Naive B cell (primary cell): ENCODE data around the gene FLVCR1. TPM values are rescaled to one million over a fixed set of nuclear protein-coding genes. Genes with fewer than 3 reads are reported as not detected.

Experiments used
- ATAC-seq, 2 donors: fragments of 150-1000 bp; cut with Tn5 transposase; 2 replicates each; pipeline ENCODE4 v1.10.0; 2021; ENCODE audit warnings: low read depth in 2 of 2, mild to moderate bottlenecking in 2 of 2, moderate library complexity in 2 of 2
- DNase-seq: peaks from one replicate; pipeline ENCODE4 v3.0.0; 2022
- H3K27ac Mint-ChIP-seq, 6 donors: one replicate each; pipeline ENCODE4 v1.8.0; 2020 to 2022; ENCODE audit warnings: mild to moderate bottlenecking in 6 of 6, mixed read lengths in 6 of 6, moderate library complexity in 5 of 6, inconsistent platforms in 2 of 6
- H3K27me3 Mint-ChIP-seq, 3 donors: one replicate each; pipeline ENCODE4 v1.8.0; 2021 to 2022; ENCODE audit warnings: mixed read lengths in 3 of 3, mild to moderate bottlenecking in 1 of 3
- H3K36me3 Mint-ChIP-seq, 2 donors: one replicate each; pipeline ENCODE4 v1.8.0; 2020 to 2022; ENCODE audit warnings: mixed read lengths in 2 of 2, inconsistent platforms in 1 of 2, mild to moderate bottlenecking in 1 of 2
- H3K4me1 Mint-ChIP-seq, 3 donors: one replicate each; pipeline ENCODE4 v1.8.0; 2020 to 2022; ENCODE audit warnings: mixed read lengths in 3 of 3, inconsistent platforms in 1 of 3, mild to moderate bottlenecking in 1 of 3, moderate library complexity in 1 of 3
- H3K4me3 Mint-ChIP-seq, 8 donors: one replicate each; pipeline ENCODE4 v1.8.0; 2020 to 2022; ENCODE audit warnings: mild to moderate bottlenecking in 8 of 8, mixed read lengths in 8 of 8, moderate library complexity in 8 of 8, inconsistent platforms in 2 of 8
- H3K9me3 Mint-ChIP-seq, 7 donors: one replicate each; pipeline ENCODE4 v1.8.0; 2020 to 2022; ENCODE audit warnings: mixed read lengths in 7 of 7, mild to moderate bottlenecking in 5 of 7, inconsistent platforms in 2 of 7, moderate library complexity in 1 of 7
- polyA plus RNA-seq, 6 donors: library from polyadenylated mRNA; unstranded; fragments of 300-500 nt; fragmentation: Illumina TruSeq; gene quantifications; one replicate each; pipeline ENCODE4 v1.2.3, GENCODE V29; 2021; ENCODE audit warnings: low read depth in 6 of 6

Gene FLVCR1
- 1 to 10 TPM; 1.0 to 4.6 (median 2.5) TPM for polyA plus RNA-seq

DNA sequence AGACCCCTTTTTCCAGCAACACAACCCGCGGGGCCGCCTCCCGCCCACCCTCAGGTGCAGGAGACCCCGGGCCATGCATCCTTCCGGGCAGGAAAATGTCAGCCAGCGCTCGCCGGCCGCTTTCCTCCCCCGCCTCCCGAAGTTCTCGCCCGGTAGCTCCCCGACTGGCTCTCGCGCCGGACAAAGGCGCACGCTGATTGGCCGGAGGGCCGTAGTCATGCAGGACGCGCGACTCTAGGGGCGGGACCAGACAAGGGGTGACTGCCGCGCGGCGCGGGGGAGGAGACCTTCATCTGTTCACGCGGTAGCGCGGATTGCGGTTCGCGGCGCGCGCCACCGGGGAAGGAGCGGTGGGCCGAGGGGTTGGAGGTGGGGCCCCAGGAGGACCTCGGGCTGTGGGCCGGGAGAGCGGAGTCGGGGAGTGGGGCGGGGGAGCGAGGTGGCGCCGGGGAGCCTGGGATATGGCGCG, at the start of gene FLVCR1:
FLVCR1 (plus strand) TSS at position 284 of the 469 bp plus-strand sequence; CDS start at position 462, 178 bp downstream.
- H3K4me3 Mint-ChIP-seq = peak within 1 kb of the TSS in 4 of 8 donors; percentile 91 to 99 (median 96)
- H3K27me3 Mint-ChIP-seq = no peaks in the 10 kb centered on the region
- no peaks in the 10 kb centered on the region for H3K9me3 Mint-ChIP-seq
- H3K36me3 Mint-ChIP-seq = peaks cover 4 to 8% of the 10 kb centered on the region in 2 donors
- peak; percentile 98 for ATAC-seq
- peaks cover 22 to 39% (median 35%) of the 10 kb centered on the region in 3 donors for H3K4me1 Mint-ChIP-seq
- DNase-seq = peak; percentile 95
- H3K27ac Mint-ChIP-seq = peak within 1 kb of the TSS; percentile 69 to 97 (median 91)

DNA sequence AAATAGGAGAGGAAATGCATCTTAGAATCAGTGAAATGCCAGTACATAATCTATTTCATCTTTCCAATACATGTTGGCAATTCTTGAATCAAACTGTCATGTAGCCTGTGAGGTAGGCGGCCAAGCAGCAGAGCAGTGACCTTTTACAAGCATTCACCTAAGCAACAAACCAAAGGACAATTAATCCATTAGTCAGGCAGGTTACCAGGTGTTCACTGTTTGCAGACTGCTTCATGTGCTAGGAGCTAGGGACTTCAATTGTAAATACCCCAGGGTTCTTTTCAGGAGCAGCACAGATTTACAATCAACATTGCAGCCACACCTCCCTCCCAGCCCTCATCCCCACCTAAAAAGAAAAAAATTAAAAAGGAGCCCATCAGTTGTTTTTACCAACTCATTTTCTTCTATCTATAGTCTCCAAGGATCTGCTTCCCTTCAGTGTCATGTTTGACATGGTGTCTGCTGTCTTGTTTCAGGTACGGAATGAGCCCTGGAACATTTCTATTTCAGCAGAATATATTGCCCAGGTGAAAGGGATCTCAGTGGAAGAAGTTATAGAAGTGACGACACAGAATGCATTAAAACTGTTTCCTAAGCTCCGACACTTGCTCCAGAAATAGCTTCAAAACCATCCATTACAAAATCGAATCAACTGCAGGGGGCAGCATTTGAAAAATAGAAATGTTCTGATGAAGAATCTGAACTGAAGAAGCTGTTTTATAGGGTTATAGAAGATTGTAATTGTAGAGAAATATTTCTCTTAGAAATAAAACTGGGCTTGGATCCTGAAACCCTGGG, 43.3 kb upstream of the FLVCR1 start:
- no peak overlapping the region for H3K4me3 Mint-ChIP-seq
- no peaks in the 10 kb centered on the region for H3K9me3 Mint-ChIP-seq
- H3K27ac Mint-ChIP-seq = peak overlapping the region in 1 of 6 donors; percentile 51
- DNase-seq (no peak), ATAC-seq (no peak)
- H3K4me1 Mint-ChIP-seq = peaks cover 4 to 10% (median 6%) of the 10 kb centered on the region in 3 donors
- H3K36me3 Mint-ChIP-seq = no peaks in the 10 kb centered on the region
- no peaks in the 10 kb centered on the region for H3K27me3 Mint-ChIP-seq

DNA sequence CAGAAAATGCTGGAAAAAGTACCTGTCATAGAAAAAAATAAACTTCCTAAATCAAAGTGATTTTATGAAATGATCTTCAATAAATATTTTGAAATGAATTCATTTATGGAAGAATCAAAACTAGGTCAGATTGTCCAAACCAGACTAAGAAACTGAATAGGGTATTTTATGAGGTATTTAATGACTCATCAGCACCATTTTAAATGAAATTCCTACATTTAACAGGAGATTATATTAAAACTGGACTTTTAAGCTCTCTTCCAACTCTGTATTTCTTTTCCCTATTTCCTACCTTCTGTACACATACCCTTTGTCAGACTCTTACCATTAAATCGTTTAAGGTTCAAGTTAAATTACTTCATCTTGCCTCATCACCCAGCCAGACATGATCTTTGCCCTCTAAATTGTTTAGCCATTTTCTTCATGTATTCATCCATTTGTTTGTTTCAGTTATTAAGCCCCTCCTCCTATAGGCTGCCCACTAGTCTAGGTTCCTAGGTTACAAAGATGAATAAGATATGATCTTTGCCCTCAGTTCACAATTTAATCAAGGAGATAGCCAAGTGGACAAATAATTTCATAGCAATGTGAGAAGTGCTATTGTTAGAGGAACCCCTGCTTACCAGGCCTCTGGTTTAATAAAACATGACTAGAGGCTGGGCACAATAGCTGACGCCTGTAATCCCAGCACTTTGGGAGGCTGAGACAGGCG, 41.4 kb upstream of the FLVCR1 start:
- Mint-ChIP-seq H3K4me3 (no peak overlapping the region), H3K27ac (peak overlapping the region in 2 of 6 donors; percentile 47 to 71), H3K27me3 (no peaks in the 10 kb centered on the region), H3K9me3 (no peaks in the 10 kb centered on the region), H3K4me1 (peaks cover 5 to 18% (median 14%) of the 10 kb centered on the region in 3 donors), H3K36me3 (no peaks in the 10 kb centered on the region)
- ATAC-seq (no peak), DNase-seq (no peak)

DNA sequence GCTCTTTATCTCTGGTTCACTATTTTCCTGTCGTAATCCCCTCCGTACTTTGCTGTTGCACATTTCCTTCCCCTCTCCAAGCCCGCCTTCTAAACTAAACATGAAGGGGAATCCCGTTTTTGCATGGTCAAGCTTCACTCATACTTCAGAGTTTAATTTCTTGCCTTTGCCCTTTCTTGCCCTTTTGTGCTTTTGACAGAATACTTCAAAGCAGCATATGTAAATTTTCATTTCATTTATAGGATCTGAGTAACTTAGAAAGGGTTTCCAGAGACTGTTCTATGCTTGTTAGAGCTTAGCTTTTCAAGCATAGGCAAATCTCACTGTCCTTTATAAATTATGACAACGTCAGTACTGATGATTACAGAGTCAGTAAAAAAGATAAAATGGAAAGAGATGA, 38.3 kb upstream of the FLVCR1 start:
- ATAC-seq (peak; percentile 50 to 52), DNase-seq (no peak)
- peaks cover 0 to 10% (median 3%) of the 10 kb centered on the region in 7 donors for H3K9me3 Mint-ChIP-seq
- peak overlapping the region in 7 of 8 donors; percentile 0 to 71 (median 47) for H3K4me3 Mint-ChIP-seq
- peaks cover 5 to 18% (median 14%) of the 10 kb centered on the region in 3 donors for H3K4me1 Mint-ChIP-seq
- H3K27ac Mint-ChIP-seq = peak overlapping the region in 2 of 6 donors; percentile 10 to 51
- no peaks in the 10 kb centered on the region for H3K27me3 Mint-ChIP-seq
- peaks cover 6 to 11% of the 10 kb centered on the region in 2 donors for H3K36me3 Mint-ChIP-seq

DNA sequence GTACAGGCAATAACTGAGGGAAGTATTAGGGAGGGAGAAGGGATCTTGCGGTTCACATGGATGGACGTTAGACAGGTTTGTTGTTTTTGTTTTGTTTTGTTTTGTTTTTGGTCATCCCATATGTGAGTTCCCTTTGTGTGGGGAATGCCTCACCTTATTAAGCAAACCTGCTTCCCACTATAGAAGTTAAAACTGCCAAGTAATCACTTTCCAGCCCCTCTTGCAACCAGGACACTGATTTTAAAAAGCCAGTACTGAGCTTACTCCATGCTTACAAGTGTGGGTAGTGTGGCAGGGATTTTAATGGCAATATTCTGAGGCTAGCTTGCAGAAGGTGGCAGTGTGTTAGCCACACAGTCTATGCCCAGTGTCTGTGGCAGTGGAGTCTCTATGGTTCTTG, 37.1 kb upstream of the FLVCR1 start:
- peaks cover 5 to 18% (median 14%) of the 10 kb centered on the region in 3 donors for H3K4me1 Mint-ChIP-seq
- DNase-seq = no peak
- no peaks in the 10 kb centered on the region for H3K27me3 Mint-ChIP-seq
- peaks cover 2 to 21% (median 9%) of the 10 kb centered on the region in 7 donors for H3K9me3 Mint-ChIP-seq
- no peak overlapping the region for H3K27ac Mint-ChIP-seq
- H3K4me3 Mint-ChIP-seq = no peak overlapping the region
- ATAC-seq = no peak
- H3K36me3 Mint-ChIP-seq = peaks cover 12 to 13% of the 10 kb centered on the region in 2 donors

DNA sequence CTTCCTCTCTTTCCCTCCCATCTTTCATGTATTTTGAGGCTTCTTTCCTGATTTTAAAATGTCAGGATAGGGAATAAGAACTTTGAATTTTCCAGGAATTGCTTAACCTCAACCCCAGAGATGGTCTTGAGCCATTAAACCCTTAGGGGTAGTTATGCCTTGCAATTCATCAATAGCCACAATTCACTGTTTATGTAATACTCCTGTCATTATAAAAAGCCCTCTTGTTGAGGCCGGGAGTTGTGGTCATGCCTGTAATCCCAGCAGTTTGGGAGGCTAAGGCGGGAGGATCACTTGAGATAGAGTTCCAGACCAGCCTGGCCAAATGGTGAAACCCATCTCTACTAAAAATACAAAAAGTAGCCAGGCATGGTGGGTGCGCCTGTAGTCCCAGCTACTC, 35.1 kb upstream of the FLVCR1 start:
- peaks cover 16 to 17% of the 10 kb centered on the region in 2 donors for H3K36me3 Mint-ChIP-seq
- H3K27ac Mint-ChIP-seq = no peak overlapping the region
- peaks cover 5 to 33% (median 18%) of the 10 kb centered on the region in 7 donors for H3K9me3 Mint-ChIP-seq
- peak overlapping the region in 1 of 8 donors; percentile 53 for H3K4me3 Mint-ChIP-seq
- peaks cover 5 to 18% (median 14%) of the 10 kb centered on the region in 3 donors for H3K4me1 Mint-ChIP-seq
- no peaks in the 10 kb centered on the region for H3K27me3 Mint-ChIP-seq
- no peak for ATAC-seq
- DNase-seq = no peak

DNA sequence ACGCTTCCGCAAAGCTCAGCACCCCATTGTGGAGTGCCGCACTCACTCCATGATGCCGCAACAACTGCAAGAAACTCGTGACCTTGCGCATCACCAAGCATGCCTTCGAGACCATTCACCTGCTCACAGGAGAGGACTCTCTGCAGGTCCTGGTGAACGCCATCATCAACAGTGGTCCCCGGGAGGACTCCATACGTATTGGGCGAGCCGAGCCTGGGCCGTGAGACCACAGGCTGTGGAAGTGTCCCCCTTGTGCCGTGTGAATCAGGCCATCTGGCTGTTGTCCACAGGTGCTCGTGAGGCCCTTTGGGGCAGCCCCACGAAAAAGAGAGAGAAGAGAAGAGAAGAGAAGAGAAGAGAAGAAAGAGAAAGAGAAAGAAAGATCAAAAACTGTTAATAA, 33.9 kb upstream of the FLVCR1 start:
- DNase-seq (no peak), ATAC-seq (no peak)
- Mint-ChIP-seq H3K27ac (peak overlapping the region in 1 of 6 donors; percentile 66), H3K4me1 (peaks cover 5 to 13% (median 13%) of the 10 kb centered on the region in 3 donors), H3K36me3 (peaks cover 16 to 17% of the 10 kb centered on the region in 2 donors), H3K27me3 (no peaks in the 10 kb centered on the region), H3K9me3 (peaks cover 5 to 33% (median 18%) of the 10 kb centered on the region in 7 donors), H3K4me3 (peak overlapping the region in 1 of 8 donors; percentile 20)

DNA sequence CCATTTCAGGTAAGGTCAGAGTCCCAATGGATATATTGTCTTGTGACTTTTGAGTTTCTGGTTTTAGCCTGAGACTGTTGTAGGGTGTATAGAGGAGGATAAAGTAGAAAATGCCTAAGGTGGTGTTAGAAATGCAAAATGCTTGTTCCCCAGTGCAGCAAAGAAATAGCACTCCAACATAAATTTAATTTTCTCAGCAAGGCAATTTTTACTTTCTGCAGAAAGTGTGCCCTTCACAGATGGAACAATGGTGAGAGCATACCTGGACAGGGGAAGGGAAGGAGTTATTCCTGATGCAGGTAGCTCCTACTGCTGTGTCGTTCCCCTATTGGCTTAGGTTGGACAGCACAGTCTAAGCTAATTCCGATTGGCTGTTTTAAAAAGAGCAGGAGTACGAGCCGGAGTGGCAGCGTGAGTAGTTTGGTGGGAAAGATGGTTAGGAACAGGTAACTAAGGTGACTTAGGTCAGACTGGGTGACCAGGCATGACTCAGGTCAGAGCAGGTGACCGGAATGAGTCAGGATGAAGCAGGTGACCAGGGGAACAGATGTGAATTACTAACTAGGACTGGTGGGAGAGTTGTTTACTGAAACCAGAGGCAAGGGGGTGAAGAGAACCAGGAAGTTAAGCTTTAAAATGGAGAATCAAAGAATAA, 32.1 kb upstream of the FLVCR1 start:
- peaks cover 0 to 1% (median 0%) of the 10 kb centered on the region in 3 donors for H3K4me1 Mint-ChIP-seq
- no peaks in the 10 kb centered on the region for H3K27me3 Mint-ChIP-seq
- peak overlapping the region in 2 of 6 donors; percentile 40 to 49 for H3K27ac Mint-ChIP-seq
- peaks cover 16 to 17% of the 10 kb centered on the region in 2 donors for H3K36me3 Mint-ChIP-seq
- DNase-seq (no peak), ATAC-seq (no peak)
- H3K4me3 Mint-ChIP-seq = no peak overlapping the region
- peaks cover 5 to 33% (median 18%) of the 10 kb centered on the region in 7 donors for H3K9me3 Mint-ChIP-seq

DNA sequence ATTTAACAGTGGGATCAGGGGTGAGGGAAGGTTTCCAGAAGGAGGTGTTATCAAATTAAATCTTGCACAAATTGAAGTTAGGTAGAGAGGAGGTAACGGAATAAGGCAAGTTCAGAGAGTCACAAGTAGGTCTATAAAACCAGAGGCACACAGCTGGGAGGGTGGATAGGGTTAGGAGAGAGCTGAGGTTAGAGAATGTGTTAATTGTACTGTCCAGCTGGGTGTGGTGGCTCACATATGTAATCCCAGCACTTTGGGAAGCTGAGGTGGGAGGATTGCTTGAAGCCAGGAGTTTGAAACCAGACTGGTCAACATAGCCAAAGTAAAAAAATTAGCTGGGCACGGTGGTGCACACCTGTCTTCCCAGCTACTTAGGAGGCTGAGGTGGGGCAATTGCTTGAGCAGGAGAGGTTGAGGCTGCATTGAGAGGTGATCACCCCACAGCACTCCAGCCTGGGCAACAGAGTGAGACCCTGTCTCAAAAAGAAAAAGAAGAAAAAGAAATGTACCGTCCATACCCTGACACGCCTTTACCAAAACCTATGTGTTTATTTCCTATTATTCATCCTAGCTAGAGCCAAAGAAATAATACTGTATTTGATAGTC, 30.8 kb upstream of the FLVCR1 start:
- no peak overlapping the region for H3K4me3 Mint-ChIP-seq
- no peaks in the 10 kb centered on the region for H3K27me3 Mint-ChIP-seq
- peaks cover 16 to 17% of the 10 kb centered on the region in 2 donors for H3K36me3 Mint-ChIP-seq
- ATAC-seq (no peak), DNase-seq (no peak)
- H3K9me3 Mint-ChIP-seq = peaks cover 5 to 33% (median 18%) of the 10 kb centered on the region in 7 donors
- peaks cover 5 to 8% (median 7%) of the 10 kb centered on the region in 3 donors for H3K4me1 Mint-ChIP-seq
- peak overlapping the region in 1 of 6 donors; percentile 33 for H3K27ac Mint-ChIP-seq

DNA sequence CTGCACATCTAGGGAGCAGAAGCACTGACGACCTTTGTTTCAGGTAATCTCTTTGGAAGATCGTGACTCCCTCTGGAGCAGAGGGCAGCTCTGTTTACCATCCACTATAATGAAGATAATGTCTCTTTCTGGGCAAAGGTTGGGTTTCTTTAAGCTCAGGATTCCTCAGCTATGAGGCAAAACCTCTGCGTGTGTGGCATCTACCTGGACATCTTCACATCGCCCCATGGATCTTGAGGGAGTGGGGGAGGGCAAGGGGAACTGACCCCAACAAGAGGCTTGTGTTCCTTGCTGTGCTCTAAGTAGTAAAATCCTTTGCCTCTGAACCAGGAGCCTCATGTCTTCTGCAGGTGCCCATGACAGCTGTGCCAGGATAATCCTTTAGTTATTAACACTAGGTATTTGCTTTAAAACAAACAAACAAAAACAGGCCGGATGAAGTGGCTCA, 30.2 kb upstream of the FLVCR1 start:
- Mint-ChIP-seq H3K36me3 (peaks cover 16 to 17% of the 10 kb centered on the region in 2 donors), H3K9me3 (peaks cover 5 to 33% (median 18%) of the 10 kb centered on the region in 7 donors), H3K27me3 (no peaks in the 10 kb centered on the region), H3K4me3 (peak overlapping the region in 1 of 8 donors; percentile 6), H3K4me1 (peaks cover 5 to 8% (median 7%) of the 10 kb centered on the region in 3 donors), H3K27ac (no peak overlapping the region)
- DNase-seq (no peak), ATAC-seq (no peak)

DNA sequence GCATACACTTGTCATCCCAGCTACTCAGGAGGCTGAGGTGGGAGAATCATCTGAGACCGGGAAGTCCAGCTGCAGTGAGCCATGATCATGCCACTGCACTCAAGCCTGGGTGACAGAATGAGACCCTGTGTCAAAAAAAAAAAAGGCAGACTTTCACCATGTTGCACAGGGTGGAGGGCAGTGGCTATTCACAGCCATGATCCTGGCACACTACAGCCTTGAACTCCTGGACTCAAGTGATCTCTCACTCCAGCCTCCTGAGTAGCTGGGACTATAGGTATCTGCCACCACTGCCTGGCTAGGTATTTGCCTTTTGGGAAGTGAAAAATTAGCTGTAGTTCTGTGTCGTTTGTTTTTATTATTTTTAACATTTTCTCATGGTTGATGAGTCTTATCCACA, 29.7 kb upstream of the FLVCR1 start:
- ATAC-seq (no peak), DNase-seq (no peak)
- Mint-ChIP-seq H3K36me3 (peaks cover 15 to 17% of the 10 kb centered on the region in 2 donors), H3K9me3 (peaks cover 5 to 33% (median 18%) of the 10 kb centered on the region in 7 donors), H3K27me3 (no peaks in the 10 kb centered on the region), H3K4me3 (no peak overlapping the region), H3K4me1 (peaks cover 5 to 8% (median 7%) of the 10 kb centered on the region in 3 donors), H3K27ac (no peak overlapping the region)
